Middle frontal gyrus (tissue), 1 donor: ENCODE data around the gene SPACA6.

Experiments
- DNase-seq: peaks from one replicate; pipeline ENCODE4 v3.0.0-alpha.2; 2015; ENCODE audit warnings: low spot score; ENCODE audit errors: extremely low spot score

Gene SPACA6

DNA sequence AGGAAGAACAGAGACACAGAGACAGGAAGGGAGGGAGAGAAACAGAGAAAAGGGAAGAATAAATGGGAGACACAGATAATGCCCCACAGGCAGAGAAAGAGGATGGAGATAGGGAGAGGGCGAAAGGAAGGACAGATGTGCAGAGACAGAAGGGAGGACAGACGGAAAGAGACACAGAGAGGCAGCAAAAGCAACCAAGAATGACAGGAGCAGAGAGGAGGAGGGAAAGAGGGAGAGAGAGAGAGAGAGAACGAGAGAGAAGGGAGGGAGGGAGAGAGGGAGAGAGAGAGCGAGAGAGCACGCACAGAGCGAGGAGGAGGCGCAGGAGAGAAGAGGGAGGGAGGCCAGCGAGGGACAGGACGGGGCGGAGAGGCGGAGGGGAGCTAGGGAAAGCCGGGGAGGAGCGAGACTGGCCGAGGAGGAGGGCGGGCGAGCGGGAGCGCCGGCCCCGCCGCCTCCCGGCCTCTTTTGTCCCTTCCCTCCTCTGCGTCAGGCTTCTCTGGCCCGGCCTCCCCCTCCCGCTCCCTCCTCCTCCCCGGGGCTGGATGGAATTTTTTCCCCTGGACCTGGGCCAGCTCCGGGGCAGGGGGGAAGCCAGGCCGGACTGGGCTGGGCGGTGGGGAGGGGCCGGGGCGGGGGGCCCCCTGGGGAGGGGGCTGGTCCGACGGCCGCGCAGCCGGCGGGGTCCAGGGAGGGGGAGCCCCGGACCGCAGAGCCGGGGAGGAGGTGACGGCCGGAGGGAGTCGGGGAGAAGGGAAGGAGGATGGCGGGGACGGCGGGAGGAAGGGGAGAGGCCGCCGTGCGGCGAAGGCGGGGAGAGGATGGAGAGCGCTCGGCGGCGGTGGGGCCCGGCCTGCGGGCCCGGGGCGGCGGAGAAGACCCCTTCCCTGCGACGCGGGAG is 4.2 kb upstream of the SPACA6 start:
- DNase-seq = peak; percentile 78

GRCh38 chr19:51689751-51690453 is 3.2 kb upstream of the SPACA6 start:
- DNase-seq = no peak

DNA sequence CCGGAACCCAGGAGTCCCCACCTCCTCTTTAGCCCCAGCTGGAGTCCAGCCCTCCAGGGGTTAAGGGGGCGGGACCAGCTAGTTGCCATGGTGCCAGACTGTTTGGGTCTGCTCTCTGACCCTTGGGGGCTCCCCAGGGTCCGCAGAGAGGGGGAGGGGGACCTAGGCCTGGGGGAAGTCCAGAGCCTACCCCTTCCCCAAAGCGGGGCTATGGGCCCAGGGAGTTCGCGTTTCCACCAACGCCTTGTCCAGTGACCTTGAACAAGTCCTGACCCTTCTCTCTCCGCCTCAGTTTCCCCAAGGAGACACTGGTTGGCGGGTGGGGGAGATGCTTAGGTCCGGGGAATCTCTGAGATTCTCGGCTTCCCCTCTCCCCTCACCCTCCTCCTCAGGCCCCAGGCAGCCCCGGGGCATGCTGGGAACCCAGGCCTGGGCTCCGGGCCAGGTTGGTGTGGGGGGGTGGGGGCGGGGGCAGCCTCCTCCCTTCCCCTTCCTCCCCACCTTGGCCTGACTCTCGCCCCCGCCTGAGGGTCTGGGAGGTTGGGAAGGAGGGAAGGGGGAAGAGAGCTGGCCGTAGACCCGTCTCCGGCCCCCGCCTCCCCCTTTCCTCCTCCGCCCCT is 2.6 kb upstream of the SPACA6 start:
- DNase-seq = no peak

- DNase-seq = no peak
Observed at GRCh38 chr19:51691074-51691583, 2.0 kb upstream of the SPACA6 start.

DNA sequence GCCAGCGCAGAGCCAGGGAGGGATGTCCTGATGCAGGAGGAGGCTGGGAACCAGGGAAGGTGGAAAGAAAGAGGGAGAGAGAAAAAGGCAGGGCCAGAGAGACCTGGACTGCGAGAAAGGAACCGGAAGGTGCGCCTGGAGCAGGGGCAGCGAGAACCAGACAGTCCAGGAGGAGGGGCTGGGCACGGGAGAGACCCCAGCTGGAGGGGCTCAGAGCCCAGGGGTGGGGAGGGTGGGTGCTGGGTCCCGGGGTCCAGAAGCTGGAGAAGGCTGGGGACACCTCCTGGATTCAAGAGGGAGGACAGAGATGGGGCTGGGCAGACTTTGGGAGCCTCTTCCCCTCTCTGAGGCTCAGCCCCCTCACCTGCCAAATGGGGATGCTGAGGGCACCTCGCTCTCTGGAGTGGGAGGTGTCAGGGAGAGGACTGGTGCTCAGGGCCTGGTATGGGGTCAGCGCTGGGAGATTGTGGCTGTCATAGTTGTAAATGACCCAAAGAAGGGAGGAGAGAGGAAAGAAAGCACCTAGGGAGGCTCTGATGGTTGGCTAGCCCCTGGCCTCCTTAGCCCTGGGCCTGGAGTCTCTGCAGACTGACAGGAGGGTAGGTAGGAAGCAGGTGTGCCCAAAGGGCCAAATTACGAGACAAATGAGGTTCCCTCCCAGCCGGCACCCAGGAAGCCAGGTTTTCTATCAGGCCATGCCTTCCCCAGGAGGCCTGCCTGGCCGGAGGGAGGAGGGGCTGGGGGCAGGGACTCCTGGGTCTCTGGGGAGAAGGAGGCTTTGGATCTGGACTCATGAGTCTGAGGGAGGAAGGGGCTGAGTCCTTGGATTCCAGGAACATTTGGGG is 1.3 kb upstream of the SPACA6 start:
- no peak for DNase-seq

- DNase-seq = no peak
Observed at GRCh38 chr19:51692468-51692867, 662 bp upstream of the SPACA6 start.

DNA sequence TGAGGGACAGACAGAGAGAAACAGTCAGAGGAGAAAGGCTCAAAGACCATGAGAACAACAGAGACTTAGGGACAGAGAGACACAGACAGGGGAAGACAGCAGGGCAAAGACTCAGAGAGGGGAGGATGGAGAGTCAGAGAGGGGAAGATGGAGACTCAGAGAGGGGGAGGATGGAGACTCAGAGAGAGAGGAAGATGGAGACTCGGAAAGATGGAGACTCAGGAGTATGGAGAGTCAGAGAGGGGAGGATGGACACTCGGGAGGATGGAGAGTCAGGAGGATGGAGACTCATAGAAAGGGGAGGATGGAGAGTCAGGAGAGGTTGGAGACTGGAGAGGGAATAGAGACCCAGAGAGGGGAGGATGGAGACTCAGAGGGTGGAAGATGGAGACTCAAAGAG is 689 bp downstream of the SPACA6 start:
- DNase-seq = no peak

DNA sequence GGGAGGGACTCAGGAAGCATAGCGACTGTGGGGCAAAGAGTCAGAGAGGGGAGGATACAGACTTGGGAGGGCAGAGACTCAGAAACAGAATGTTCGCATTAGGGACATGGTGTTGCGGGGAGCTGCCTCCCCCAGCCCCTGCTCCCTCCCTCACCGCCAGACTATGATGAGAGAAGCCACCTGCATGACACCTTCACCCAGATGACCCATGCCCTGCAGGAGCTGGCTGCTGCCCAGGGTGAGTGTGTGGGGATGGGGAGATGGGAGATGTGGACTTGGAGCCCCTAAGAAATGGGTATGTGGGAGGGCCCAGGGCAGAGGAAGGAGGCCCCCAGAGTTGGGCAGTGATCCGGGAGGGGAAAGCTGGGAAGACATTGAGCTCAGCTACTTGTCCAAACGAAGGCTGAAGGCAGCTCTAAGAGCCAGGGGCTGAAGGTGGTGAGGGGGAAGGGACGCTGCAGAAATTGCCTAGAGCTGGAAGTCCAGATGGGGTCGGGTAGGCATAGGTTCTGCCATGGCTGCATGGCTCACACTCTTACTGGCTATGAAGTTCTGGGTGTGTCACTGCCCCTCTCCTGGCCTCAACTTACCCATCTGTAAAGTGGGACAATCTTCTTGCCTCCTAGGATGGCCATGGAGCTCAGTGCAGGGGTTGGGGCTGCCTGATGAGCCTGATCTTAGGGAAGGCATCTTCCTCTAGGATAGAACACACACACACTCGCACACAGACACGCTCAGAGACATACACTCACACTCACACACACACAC is 1.4 kb downstream of the SPACA6 start:
- DNase-seq = no peak

- DNase-seq = no peak
Observed at GRCh38 chr19:51695088-51695487, 2.0 kb downstream of the SPACA6 start.

DNA sequence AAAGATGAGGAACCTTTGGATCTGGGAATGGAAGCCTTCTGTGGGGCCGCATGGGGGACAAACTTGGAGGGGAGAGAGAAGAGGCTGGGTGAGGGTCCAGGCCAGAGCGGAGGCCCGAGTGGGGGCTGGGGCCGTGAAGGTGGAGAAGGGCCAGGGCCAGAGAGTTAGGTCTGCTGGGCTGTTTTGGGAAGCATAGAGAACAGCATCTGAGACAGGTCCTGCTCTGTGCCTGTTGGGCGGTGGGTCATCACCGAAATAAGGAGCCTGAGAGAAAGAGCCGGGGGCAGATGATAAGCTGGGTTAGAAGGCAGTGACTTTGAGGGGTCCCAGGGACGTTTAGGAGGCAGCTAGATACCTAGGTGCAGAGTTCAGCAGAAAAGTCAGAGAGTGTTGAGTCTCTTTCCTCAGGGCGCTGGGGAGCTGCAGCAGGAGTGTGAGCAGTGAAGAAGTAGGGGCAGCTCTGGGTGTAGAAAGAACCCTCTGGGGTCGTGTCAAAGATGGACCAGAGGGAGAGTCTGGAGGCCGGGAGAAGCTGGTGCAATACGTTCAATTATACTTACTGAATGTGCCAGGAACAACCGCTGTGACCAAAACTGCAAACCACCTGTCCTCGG is 2.7 kb downstream of the SPACA6 start:
- no peak for DNase-seq

DNA sequence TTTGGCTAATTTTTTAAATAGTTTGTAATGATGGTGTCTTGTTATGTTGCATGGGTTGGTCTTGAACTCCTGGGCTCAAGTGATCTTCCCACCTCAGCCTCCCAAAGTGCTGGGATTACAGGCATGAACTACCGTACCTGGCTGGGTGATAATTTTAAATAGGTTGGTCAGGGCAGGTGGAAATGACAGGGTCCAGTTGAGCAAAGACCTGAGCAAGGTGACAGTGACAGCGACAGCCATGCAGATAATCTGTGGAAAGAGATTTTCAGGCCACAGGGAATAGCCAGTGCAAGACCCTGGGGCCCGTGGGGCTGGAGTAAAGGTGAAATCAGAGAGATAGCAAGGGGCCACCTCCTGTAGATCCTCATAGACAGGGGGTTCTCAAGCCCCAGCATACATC is 3.5 kb downstream of the SPACA6 start:
- no peak for DNase-seq

DNA sequence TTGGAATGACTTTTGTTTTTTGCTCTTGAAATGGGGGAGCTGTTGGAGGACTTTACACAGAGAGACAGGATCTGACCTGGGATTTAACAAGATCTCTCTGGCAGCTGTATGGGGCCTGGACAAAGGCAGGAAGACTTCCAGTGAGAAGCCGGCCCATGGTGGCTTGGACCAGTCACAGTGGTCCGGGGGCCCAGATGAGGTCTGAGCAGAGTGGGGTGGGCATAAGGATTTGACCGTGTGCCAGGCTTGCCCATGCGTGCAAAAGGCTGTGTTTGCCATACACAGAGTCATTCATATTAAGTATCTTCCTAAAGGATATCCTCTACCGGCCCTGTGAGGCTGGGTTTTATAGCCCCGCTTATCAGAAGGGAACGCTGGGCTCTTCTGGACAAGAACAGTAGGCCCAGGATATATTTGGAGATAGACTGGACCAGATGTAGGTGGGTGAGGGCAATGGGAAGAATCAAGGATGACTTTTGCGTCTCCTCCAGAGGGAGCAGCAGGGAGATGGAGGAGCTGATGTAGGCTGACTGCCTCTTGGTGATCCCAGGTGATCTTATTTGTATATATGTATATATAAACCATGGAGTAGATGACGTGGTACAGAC is 4.1 kb downstream of the SPACA6 start:
- DNase-seq = no peak

DNA sequence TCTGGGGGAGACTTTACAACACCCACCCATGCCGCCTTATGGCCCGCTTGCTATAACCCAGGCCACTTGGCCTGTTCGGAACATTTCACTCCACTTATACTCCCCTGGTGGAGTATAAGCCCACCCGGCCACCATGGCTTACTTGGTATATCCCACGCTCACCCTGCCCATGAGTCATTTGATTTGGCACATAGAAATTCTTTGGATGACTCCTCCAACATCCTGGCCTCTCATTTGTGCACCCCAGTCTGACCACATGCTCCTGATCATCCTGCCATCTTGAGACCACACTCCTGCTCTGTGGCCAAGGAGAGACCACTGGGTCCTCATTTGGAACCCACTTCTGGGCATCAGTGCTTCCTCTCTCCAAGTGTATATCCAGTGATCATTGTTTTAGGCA is 5.2 kb downstream of the SPACA6 start:
- DNase-seq = no peak

- no peak for DNase-seq
Observed at GRCh38 chr19:51699170-51699569, 6.0 kb downstream of the SPACA6 start.

GRCh38 chr19:51701468-51702100 is 8.5 kb downstream of the SPACA6 start:
- DNase-seq = no peak

DNA sequence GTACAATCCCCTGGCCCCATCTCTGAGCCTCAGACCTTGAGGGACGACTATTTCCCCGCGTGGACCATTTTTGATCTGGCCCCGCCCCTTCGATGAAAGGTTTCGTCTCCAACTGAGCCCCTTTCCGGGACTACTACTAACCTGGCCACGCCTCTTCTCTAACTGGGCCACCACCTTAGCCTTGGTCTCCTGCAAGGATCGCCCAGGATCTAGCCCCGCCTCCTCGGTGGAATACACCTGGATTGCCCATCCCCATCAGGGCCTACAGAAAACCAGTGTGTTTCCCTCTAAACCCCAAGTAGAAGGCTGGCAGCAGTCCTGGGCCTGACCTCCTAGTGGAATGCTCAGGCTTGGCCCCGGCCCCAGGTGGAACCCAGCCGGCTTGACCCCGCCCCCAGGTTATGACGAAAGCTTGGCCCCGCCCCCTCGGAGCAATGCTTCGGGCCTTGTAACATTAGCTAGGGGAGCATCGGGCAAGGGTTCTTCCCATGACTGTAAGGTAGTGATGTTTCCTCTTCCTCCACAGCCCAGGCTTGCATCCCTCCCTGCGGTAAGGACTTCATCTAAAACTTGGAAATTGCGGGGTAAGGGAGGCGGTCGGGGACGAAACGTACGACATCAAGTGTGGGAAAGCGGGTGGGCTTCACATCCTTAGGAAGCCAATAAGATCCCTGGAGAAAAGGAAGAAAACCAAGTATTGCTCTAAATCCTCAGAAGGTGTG is 9.1 kb downstream of the SPACA6 start:
- no peak for DNase-seq

- DNase-seq = no peak
Observed at GRCh38 chr19:51702825-51703574, 9.9 kb downstream of the SPACA6 start.
